Inferior parietal cortex (tissue), 1 donor: ENCODE results near the gene RPL10A.

Experiments
- DNase-seq: peaks from one replicate; pipeline ENCODE4 v3.0.0-alpha.2; 2016; ENCODE audit errors: extremely low spot score

RPL10A gene

DNA sequence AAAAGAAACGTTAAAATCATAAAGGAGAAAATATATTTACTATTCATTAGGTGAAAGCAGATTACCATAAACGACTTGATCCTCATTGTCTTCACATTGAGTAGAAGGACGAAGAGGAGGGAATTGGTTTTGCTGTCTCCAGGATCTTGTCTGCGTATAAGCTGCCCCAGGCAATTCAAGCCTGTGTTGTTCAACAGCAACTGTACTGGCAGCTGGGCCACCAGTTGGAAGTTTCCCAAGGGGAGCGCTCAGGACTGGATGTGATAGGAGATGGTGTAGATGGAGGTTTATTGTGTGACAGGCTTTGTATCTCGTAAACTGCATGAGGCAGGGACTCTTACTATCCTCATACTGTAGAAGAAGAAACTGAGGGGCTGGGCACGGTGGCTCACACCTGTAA, 20.0 kb upstream of the RPL10A start:
- no peak for DNase-seq

DNA sequence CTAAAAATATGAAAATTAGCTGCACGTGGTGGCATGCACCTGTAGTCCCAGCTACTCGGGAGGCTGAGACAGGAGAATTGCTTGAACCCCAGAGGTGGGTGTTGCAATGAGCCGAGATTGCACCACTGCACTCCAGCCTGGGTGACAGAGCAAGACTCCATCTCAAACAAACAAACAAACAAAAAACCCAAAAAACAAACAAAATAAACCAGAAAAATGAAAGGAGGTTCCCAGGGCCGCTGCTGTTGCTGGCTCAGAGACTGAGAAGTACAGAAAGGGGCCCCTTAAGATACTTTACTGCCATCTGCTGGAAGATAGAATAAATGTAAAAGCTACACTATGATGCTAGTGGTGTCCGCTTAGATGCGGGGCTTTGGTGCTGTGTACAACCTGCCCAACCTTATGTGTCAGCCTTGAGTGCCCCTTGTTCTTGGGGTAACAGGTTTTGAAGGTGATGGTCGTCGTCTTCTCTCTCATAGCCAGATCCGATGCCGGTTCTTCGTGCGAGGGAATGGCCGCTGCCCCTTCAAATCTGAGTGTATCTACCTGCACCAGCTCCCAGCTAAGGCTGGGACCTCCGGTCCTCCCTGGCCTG, 18.8 kb upstream of the RPL10A start:
- DNase-seq, result peak; percentile 89

- no peak for DNase-seq
Observed at GRCh38 chr6:35451354-35452182, 16.6 kb upstream of the RPL10A start.

GRCh38 chr6:35452183-35453090, 15.8 kb upstream of the RPL10A start, which contains the start of gene FANCE:
Gene FANCE (plus strand): TSS chr6:35452338. CDS start chr6:35452546, 208 bp downstream.
- peak; percentile 86 for DNase-seq

DNA sequence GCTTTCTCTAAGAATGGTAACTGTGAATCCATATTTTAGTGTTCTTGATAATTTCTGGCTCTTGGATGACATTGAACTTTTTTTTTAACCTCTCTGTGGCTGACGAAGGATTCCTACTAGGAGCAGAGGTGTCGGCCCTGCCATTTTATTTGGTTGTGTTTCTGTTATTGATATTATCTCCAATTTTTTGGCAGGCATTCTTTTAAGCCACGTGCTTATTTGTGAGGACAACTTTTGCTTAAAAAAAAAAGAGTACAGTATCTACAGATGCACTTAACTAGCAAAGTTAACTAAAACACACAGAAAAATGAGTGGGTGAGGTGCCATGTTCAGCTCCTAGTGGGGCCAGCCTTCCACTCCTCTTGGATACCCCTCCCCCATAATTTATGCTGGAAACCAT, 15.0 kb upstream of the RPL10A start:
- no peak for DNase-seq

DNA sequence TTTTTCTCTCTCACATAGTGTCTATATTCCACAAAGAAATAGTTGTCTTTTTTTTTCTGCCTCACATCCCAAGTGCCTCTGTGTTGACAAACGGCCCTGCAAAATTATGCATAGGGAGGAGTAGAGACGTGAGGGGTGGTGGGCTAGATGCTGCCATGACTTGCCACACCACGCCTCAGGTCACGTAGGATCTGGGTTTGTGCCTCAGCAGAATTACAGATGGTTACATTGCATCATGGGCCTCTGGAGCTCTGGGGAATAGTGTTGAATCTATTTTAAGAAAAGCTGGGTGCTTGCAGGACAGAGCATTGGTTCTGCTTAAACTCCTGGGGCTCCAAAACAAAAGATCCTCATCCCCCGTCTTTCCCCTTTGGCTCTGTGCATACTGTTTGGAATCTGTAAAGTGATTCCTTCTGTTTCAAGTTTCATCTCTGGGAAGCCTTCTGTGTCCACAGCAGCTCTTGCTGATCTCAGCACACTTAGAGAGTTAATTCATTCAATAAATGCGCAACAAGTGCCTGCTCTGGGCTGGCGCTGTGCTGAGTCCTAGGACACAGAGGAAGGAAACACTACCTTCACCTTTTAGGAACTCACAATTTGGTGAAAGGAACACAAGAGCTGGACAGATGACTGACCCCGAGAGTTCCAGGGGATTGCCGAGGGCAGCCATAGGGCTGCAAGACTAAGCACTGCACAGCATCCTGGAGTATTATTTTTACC, 13.7 kb upstream of the RPL10A start:
- DNase-seq, result no peak

GRCh38 chr6:35457907-35458306, 10.3 kb upstream of the RPL10A start:
- no peak for DNase-seq

- no peak for DNase-seq
Observed at GRCh38 chr6:35461270-35461669, 6.9 kb upstream of the RPL10A start.

DNA sequence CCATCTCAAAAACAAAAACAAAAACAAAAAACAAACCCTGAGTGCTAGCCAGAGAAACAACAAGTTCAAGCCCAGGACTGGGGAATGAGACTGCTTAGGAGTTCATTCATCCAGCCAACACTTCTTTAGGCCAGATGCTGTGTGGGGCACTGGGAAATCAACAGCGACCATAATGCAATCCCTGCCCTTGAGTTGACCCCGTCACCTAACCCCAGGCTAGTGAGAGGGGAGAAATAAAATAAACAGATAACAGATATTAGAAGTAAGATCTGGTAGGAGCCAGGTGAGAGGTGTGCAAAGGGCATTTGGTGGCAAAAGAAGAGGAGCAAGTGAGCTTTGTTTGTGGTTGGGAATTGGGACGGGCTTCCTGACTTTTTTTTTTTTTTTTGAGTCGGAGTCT, 4.9 kb upstream of the RPL10A start:
- DNase-seq, result no peak

- DNase-seq, result no peak
Observed at GRCh38 chr6:35465646-35466045, 2.6 kb upstream of the RPL10A start.

DNA sequence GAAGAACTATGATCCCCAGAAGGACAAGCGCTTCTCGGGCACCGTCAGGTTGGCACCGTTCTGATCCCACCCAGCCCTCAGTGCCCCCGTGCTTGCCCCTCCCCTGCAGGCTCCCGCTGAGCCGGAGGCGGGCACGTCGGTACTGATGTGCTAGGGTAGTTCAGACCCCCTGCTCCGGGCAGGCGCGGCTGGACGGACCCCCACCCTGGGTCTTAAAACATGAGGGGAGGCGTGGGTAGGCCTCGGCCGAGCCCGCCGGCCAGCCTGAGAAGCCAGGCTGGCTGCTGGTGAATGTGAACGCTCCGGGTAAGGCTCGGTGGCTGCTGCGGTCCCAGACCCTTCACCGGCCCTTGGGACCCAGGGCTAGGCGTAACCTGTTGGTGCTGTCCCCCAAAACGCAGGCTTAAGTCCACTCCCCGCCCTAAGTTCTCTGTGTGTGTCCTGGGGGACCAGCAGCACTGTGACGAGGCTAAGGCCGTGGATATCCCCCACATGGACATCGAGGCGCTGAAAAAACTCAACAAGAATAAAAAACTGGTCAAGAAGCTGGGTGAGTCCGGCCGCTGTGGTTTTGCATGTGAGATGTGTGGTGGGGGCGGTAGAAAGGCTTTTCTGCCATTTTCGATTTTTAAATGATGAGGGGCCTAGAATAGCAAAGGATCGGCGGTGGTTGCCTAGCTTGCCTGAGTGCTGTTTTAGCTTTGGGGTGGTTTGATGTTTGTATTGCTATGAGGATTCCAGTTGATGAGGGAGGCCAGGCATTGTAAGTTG, 964 bp downstream of the RPL10A start:
- no peak for DNase-seq

DNA sequence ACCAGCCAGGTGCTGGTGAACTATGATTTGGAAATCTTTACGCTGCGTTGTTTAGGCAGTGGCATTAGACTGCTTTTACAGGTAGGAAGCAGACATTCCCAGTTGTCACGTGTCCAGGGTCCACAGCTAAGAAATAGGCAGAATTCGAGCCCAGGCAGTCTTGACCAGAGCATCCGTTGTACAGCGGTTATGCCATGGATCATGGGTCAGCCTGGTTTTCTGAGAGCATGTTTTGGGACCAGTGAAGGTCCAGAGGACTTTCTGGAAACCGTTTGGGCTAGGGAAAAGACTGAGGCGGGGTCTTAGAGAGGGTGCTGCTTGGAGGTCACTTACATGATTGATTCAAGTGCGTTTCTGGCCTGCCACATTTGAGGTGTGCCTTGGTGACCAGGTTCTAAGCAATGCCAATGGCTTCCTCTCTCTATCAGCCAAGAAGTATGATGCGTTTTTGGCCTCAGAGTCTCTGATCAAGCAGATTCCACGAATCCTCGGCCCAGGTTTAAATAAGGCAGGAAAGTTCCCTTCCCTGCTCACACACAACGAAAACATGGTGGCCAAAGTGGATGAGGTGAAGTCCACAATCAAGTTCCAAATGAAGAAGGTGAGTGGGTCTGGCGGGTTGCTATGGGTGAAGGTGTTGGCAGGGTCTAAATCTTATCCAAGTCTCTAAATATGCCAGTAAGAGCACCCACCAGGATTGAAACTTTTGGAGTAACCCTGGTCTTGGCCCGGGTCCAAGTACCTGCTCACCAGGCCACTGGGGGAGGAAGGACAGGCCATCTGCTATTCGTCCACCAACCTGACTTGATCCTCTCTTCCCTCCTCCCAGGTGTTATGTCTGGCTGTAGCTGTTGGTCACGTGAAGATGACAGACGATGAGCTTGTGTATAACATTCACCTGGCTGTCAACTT, 1.8 kb downstream of the RPL10A start:
- DNase-seq, result no peak

DNA sequence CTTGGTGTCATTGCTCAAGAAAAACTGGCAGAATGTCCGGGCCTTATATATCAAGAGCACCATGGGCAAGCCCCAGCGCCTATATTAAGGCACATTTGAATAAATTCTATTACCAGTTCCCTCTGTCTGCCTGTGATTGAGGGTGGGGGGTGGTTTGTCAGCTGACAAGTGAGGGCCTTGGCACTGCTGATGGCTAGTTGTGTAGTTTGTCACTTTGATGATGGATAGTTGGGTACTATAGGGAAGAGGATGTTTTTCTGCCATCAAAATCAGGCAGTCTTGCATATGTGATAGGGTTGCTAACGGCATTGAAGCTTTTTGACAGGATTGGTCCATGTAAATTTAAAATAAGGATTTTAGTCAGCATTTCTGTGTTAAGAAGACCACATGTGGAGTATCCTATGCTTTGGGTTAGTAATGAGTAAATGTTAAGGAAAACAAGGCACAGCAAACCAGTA, 2.5 kb downstream of the RPL10A start:
- no peak for DNase-seq

DNA sequence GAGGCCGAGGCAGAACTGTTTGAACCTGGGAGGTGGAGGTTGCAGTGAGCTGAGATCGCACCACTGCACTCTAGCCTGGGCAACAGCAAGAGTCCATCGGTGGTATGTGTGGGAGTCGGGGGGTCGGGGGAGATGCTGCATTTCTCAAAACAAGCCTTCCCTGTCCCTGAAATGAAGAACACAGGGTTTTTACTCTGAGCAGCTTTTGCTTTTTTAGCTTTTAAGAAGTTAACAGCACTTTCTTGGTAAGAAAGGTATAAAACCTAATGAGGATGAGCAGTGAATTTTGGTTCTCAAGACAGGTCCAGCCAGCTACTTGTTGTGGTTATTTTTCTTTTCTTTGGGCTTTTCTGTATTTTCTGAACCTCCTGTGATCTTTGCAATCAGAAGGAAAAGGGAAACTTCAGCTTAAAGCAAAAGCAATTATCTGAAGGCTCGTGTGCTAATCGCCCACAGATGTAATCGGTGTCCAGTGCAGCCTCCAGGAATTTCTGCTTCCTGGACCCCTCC, 3.7 kb downstream of the RPL10A start:
- DNase-seq, result no peak

DNA sequence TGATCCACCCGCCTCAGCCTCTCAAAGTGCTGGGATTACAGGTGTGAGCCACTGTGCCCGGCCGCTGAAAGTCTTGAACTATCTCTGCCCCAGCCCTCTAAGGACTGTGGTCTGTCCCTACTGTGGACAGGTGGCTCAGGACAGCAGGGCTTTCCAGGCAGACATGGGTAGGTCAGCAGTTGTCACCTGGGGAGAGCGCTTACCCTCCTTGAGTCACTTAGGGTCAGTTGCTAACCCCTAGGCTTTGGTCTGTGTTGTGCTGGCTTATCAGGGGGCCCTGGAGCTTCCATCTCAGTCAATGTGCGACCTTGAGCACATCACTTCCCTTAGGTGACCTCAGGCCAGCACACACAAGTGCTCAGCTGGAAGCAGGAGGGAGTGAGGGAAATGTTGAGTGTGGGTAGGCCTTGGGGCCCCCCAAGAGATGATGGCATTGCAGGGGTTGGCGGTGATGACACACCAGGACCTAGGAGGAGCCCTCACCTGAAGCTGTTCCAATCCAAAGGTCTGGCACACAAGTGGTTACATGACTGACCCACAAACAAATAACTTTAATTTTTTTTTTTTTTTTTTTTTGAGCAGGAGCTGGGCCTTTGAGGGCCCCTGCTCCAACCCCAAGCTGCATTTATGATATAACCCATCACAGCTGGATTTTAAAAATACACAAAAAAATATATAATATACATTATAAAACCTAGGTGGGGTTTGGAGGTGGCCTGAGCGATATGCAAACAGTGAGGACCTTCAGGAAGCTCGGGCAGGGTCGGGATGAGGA, 5.1 kb downstream of the RPL10A start:
- DNase-seq, result no peak

DNA sequence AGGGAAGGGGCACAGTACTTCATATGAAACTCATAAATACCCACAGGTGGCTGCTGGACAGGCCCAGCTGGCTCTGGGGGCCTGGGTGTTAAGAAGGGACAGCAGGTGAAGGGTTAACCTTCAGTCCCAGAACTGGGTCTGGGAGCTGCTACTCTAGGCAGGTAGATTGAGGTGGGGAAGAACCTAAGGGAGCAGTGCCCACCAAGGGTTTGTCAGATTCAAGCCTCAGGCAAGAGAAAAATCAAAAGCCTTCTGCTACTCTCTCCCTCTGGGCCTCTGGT, 5.6 kb downstream of the RPL10A start:
- no peak for DNase-seq

- DNase-seq, result no peak
Observed at GRCh38 chr6:35474131-35474941, 6.1 kb downstream of the RPL10A start.

DNA sequence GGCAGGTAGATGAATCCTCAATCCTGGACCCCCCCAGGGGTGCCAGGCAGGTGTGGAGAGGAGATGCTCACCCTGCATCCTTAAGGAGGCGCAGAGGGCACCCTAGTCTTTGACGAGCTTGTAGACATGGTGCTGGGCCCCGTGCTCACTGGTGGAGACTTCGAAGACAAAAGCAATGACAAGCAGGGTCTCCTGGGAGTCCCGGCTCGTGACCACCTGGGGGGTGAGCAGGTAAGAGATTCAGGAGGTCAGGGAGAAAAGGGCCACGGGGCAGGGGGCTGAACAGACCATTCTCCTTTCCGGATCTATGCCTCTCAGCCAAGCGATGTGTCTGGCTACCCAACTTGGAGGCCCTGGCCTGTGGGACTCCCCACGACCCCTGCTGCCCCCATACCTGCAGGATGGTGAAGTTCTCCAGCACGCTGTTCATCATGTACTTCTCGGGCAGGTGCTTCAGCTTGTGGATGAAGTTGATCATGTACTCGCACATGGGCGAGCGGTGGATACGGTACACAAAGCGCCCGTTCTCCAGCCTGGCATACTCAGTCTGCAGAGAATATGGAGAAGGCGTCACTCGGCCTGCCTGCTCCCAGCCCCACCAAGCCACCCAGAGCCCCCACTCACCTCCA, 6.9 kb downstream of the RPL10A start:
- DNase-seq, result no peak
